ENCODE results near the gene FIBP. TPM values are rescaled to one million over a fixed set of nuclear protein-coding genes. Genes with fewer than 3 reads are reported as not detected.
"Not testable (repeated sequence)": the region's sequence is repeated elsewhere in the genome, so short reads cannot be mapped to it uniquely, and the experiment has no call there.

The FIBP gene
- total and polyA plus RNA-seq, 12 donors: 44.0 to 88.4 (median 49.9) TPM

DNA sequence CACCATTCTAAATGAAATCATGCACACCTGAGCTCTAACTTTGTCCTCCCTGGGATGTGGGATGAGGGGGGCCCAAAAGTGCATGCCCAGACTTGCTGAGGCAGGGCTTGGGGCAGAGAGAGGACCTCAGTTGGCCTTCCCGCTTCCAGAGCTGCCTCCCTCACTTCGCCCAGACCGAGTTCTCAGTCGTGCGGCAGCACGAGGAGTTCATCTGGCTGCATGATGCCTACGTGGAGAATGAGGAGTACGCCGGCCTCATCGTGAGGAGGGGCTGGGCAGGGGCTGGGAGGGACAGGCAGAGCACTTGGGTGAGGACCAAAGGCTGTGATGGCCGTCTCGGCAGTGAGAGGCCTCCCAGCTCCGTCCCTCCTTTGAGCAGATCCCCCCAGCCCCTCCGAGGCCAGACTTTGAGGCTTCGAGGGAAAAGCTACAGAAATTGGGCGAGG lies 38.5 kb downstream of the FIBP start:
- Histone ChIP-seq H3K27ac (no peak overlapping the region), H3K9me3 (peaks cover 0 to 10% (median 3%) of the 10 kb centered on the region in 11 donors), H3K36me3 (peaks cover under 1 to 46% (median 26%) of the 10 kb centered on the region in 9 donors), H3K4me3 (no peak overlapping the region), H3K27me3 (no peaks in the 10 kb centered on the region), H3K4me1 (peaks cover 0 to 12% (median 3%) of the 10 kb centered on the region in 9 donors)
- intact Hi-C loops (cut with DNase I): no loop called here
- WGBS, 2 donors: 46 to 51% methylated on average over 16 of the region's 16 CpGs
- TF ChIP-seq, protein P1, sequence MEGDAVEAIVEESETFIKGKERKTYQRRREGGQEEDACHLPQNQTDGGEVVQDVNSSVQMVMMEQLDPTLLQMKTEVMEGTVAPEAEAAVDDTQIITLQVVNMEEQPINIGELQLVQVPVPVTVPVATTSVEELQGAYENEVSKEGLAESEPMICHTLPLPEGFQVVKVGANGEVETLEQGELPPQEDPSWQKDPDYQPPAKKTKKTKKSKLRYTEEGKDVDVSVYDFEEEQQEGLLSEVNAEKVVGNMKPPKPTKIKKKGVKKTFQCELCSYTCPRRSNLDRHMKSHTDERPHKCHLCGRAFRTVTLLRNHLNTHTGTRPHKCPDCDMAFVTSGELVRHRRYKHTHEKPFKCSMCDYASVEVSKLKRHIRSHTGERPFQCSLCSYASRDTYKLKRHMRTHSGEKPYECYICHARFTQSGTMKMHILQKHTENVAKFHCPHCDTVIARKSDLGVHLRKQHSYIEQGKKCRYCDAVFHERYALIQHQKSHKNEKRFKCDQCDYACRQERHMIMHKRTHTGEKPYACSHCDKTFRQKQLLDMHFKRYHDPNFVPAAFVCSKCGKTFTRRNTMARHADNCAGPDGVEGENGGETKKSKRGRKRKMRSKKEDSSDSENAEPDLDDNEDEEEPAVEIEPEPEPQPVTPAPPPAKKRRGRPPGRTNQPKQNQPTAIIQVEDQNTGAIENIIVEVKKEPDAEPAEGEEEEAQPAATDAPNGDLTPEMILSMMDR (IDR thresholded peaks at IDR 0.05): no peak
- no peak for ATAC-seq
- DNase-seq: no peak

DNA sequence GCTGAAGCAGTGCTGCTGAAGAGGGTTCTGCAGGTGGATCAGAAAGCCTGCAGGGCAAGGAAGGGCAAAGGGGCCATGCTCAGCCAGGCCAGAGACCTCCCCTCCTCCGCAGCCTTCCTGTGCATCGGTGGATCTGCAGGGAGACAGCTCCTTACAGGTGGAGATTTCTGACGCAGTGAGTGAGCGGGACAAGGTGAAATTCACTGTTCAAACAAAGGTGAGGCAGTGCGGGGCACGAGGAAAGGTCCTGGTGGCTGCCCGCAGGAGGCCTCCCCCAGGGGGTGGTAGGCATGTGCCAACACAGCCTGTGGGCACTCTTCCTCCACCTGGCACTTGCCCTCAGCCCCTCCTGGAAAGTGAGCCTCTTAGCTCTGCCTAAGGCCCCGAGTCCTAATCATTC lies 38.9 kb downstream of the FIBP start:
- TF ChIP-seq, protein P1 (IDR thresholded peaks at IDR 0.05): no peak
- H3K36me3 ChIP-seq: peaks cover 0 to 42% (median 22%) of the 10 kb centered on the region in 9 donors
- H3K27me3 ChIP-seq: no peaks in the 10 kb centered on the region
- H3K27ac ChIP-seq: no peak overlapping the region
- ATAC-seq (no peak), DNase-seq (no peak)
- peaks cover 0 to 7% (median 1%) of the 10 kb centered on the region in 9 donors for H3K4me1 ChIP-seq
- WGBS, 2 donors: 71 to 72% methylated on average over 8 of the region's 8 CpGs
- H3K4me3 ChIP-seq: no peak overlapping the region
- peaks cover 0 to 10% (median 3%) of the 10 kb centered on the region in 11 donors for H3K9me3 ChIP-seq
- intact Hi-C loops (cut with DNase I): no loop called here

DNA sequence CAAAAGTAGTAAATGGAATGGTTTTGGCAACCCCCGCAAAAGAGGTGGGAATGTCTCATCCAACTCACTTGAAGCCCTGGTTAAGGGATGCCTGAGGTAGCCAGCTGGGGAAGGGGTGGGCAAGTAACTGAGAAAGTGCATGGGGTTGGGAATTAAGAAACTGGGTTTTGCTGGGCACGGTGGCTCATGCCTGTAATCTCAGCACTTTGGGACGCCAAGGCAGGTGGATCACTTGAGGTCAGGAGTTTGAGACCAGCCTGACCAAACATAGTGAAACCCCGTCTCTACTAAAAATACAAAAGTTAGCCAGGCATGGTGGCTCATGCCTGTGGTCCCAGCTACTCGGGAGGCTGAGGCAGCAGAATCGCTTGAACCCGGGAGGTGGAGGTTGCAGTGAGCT lies 39.6 kb downstream of the FIBP start:
- H3K27ac ChIP-seq; H3K4me3 ChIP-seq; H3K27me3 ChIP-seq; H3K4me1 ChIP-seq; ATAC-seq; intact Hi-C loops (cut with DNase I); DNase-seq: not testable (repeated sequence)
- peaks cover 0 to 10% (median 3%) of the 10 kb centered on the region in 11 donors for H3K9me3 ChIP-seq
- WGBS, 2 donors: 70 to 71% methylated on average over 7 of the region's 7 CpGs
- H3K36me3 ChIP-seq: peaks cover 0 to 35% (median 16%) of the 10 kb centered on the region in 9 donors

DNA sequence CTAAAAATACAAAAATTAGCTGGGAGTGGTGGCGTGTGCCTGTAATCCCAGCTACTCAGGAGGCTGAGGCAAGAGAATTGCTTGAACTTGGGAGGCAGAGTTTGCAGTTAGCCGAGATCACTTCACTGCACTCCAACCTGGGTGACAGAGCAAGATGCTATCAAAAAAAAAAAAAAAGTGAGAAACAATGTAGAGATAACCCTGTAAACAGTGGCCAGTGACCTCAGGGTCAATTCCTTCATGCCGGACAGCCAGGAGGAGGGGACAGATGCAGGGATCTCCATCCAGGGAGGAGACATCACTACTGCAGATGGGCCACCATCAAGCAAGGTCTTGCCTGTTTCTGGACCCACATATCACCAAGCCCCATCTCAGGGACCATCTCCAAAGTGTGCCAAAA lies 40.5 kb downstream of the FIBP start:
- ATAC-seq (no peak), DNase-seq (no peak)
- Histone ChIP-seq H3K27ac (no peak overlapping the region), H3K4me1 (peaks cover 0 to 4% (median 0%) of the 10 kb centered on the region in 9 donors), H3K36me3 (peaks cover 0 to 25% (median 16%) of the 10 kb centered on the region in 9 donors), H3K9me3 (peaks cover 0 to 10% (median 3%) of the 10 kb centered on the region in 11 donors), H3K4me3 (no peak overlapping the region), H3K27me3 (no peaks in the 10 kb centered on the region)
- intact Hi-C loops (cut with DNase I): no loop called here
- WGBS, 2 donors: 82 to 86% methylated on average over 3 of the region's 3 CpGs
- TF ChIP-seq, protein P1 (IDR thresholded peaks at IDR 0.05): no peak

DNA sequence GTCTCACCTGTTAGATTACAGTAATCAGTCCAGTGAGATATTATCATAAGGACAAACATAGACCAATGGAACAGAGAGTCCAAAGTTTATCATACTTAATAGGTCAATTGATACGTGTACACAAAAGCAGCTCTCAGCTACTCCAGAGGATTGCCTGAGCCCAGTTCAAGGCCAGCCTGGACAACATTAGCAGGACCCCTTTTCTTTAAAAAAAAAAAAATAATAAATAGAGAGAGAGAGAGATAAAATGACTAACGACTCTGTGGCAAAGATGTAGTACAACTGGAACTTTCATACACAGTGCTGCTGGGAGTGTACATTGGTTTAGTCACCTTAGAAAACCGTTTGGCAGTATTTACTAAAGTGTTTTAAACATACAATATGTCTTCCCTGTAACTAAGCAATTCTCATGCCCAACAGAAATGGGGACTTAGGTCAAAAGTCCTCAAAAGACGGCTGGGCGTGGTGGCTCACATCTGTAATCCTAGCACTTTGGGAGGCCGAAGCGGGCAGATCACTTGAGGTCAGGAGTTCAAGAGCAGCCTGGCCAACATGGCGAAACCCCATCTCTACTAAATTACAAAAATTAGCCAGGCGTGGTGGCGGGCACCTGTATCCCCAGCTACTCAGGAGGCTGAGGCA lies 43.9 kb downstream of the FIBP start:
- no peak for DNase-seq
- TF ChIP-seq, protein P1 (IDR thresholded peaks at IDR 0.05): no peak

More for the DNA sequence above, 43.9 kb downstream of the FIBP start:
- intact Hi-C loops (cut with DNase I): no loop called here
- ATAC-seq: no peak
- 88 to 89% methylated on average over 10 of the region's 10 CpGs for WGBS, 2 donors
- H3K4me1 ChIP-seq: no peaks in the 10 kb centered on the region
- H3K36me3 ChIP-seq: no peaks in the 10 kb centered on the region
- H3K4me3 ChIP-seq: no peak overlapping the region
- H3K27me3 ChIP-seq: no peaks in the 10 kb centered on the region
- no peak overlapping the region for H3K27ac ChIP-seq
- no peaks in the 10 kb centered on the region for H3K9me3 ChIP-seq
